Measurements from ENCODE around the gene PRSS27.
"Not testable (repeated sequence)": the region's sequence is repeated elsewhere in the genome, so short reads cannot be mapped to it uniquely, and the experiment has no call there.

PRSS27 gene

GRCh38 chr16:2721634-2722173, 1.7 kb upstream of the PRSS27 start:
- DNase-seq: not testable (repeated sequence)

GRCh38 chr16:2720719-2721633, 952 bp upstream of the PRSS27 start:
- peak; percentile 64 for DNase-seq

GRCh38 chr16:2719328-2720063, 528 bp downstream of the PRSS27 start:
- no peak for DNase-seq

GRCh38 chr16:2717383-2718263, 2.4 kb downstream of the PRSS27 start:
- no peak for DNase-seq

- no peak for DNase-seq
Observed at GRCh38 chr16:2716948-2717347, 3.1 kb downstream of the PRSS27 start.

- no peak for DNase-seq
Observed at GRCh38 chr16:2715966-2716885, 3.8 kb downstream of the PRSS27 start.

- no peak for DNase-seq
Observed at GRCh38 chr16:2715519-2715918, 4.5 kb downstream of the PRSS27 start.

GRCh38 chr16:2715064-2715463, 5.0 kb downstream of the PRSS27 start:
- DNase-seq: no peak

- DNase-seq: no peak
Observed at GRCh38 chr16:2713985-2714774, 5.8 kb downstream of the PRSS27 start.

GRCh38 chr16:2713523-2713922, 6.5 kb downstream of the PRSS27 start:
- DNase-seq: no peak

GRCh38 chr16:2712546-2712945, 7.5 kb downstream of the PRSS27 start:
- DNase-seq: no peak

GRCh38 chr16:2712063-2712441, 8.0 kb downstream of the PRSS27 start:
- DNase-seq: no peak

GRCh38 chr16:2711370-2712062, 8.5 kb downstream of the PRSS27 start:
- no peak for DNase-seq

GRCh38 chr16:2710711-2711231, 9.3 kb downstream of the PRSS27 start:
- peak; percentile 66 for DNase-seq

GRCh38 chr16:2710021-2710710, 9.9 kb downstream of the PRSS27 start:
- DNase-seq: no peak

GRCh38 chr16:2709588-2709984, 10.4 kb downstream of the PRSS27 start:
- no peak for DNase-seq

GRCh38 chr16:2708955-2709587, 11.0 kb downstream of the PRSS27 start:
- DNase-seq: no peak

- no peak for DNase-seq
Observed at GRCh38 chr16:2708290-2708639, 11.8 kb downstream of the PRSS27 start.
